Gastroesophageal sphincter (tissue), 3 donors: ENCODE data around the gene CDC23.

Source experiments
- POLR2AphosphoS5 ChIP-seq: sonication (generic); formaldehyde crosslinking; IDR thresholded peaks from one replicate; pipeline ENCODE4 v1.6.1; 2017; ENCODE audit warnings: antibody characterized with exemption
- TF ChIP-seq, protein P1 (sequence below), 4 experiments: fragments of 200-600 bp in 2 of 4; fragments of 450-650 bp in 2 of 4; sonication (generic) in 1 of 4; IDR thresholded peaks; one replicate each; pipeline ENCODE4 v1.5.1; 2017 to 2019; ENCODE audit warnings: antibody characterized with exemption in 4 of 4, mild to moderate bottlenecking in 2 of 4, moderate library complexity in 2 of 4

DNA sequence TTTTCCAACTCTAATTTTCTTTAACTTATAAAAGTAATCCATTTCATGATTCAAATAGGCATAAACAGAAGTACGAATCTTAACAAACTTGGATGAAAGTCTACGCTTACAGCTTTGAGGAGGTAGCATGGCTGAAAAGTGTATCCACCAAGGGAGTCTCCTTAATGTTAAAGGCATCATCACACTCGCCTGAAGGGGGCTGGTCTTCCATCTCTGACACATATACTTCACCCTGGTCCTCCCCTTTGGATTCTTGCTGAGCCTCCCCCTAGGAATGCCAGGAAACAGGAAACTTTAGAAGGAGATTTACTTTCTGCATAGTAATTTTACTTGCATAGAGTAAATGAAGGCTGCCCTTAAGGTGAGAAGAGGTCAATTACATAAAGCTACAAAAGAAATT, 63.6 kb downstream of the CDC23 start:
- TF ChIP-seq, protein P1, sequence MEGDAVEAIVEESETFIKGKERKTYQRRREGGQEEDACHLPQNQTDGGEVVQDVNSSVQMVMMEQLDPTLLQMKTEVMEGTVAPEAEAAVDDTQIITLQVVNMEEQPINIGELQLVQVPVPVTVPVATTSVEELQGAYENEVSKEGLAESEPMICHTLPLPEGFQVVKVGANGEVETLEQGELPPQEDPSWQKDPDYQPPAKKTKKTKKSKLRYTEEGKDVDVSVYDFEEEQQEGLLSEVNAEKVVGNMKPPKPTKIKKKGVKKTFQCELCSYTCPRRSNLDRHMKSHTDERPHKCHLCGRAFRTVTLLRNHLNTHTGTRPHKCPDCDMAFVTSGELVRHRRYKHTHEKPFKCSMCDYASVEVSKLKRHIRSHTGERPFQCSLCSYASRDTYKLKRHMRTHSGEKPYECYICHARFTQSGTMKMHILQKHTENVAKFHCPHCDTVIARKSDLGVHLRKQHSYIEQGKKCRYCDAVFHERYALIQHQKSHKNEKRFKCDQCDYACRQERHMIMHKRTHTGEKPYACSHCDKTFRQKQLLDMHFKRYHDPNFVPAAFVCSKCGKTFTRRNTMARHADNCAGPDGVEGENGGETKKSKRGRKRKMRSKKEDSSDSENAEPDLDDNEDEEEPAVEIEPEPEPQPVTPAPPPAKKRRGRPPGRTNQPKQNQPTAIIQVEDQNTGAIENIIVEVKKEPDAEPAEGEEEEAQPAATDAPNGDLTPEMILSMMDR (IDR thresholded peaks at IDR 0.05) = no peak
- TF ChIP-seq POLR2AphosphoS5 = no peak
